HG03342 (cell line): Measurements from ENCODE around the gene SCUBE2.

ENCODE experiments used
- ATAC-seq: cut with Tn5 transposase; IDR thresholded peaks from one replicate; pipeline ENCODE4 v1.9.1; 2021; ENCODE audit warnings: mild to moderate bottlenecking, moderate library complexity; ENCODE audit not compliant: unreplicated experiment

SCUBE2 gene

DNA sequence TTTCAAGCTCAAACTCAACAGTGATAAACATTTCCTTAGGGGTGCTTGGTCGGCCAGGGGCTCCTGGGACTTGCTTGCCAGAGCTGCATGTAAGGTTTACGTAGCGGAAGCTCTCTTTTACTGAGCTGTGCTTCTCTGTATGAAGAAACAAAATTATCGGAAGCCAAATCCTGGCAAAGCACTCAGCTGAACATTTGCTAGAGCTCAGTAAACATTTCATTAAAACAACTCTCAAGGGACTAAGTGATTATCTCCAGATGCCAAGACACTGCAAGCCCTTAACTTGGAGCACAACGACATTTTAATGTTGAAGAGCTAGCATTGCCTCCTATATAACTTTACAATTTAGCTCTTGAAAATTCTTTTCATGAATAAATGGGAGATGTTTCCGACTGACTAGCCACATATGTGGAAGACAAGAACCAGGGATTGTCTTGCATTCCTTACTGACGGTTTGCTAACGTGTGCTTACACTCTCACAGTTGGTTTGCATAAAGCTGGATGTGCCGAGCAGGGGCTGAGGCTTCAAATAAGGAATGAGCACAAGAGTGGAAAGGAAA is 43.4 kb downstream of the SCUBE2 start:
- no peak for ATAC-seq

- no peak for ATAC-seq
Measured at GRCh38 chr11:9046481-9046880, 44.9 kb downstream of the SCUBE2 start.

- ATAC-seq, result no peak
Measured at GRCh38 chr11:9042488-9042887, 48.9 kb downstream of the SCUBE2 start.

DNA sequence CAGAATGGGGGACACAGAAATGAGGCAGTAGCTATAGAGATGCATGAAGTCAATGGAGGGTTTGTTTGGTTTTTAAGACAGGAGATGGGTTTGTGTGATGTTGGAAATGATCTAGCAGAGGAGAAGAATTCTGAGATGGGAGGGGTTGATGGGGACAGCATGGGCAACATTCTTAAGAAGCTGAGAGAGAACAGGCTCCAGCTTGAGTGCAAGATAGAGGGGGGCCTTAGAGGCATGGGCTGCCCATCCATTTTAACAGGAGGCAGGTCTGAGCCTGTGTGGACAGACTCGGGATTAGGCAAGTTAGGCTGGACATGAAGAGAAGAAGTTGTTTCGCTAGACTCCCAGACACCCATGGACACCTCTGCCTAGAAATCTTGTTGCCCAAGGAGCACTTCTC is 49.7 kb downstream of the SCUBE2 start:
- no peak for ATAC-seq

DNA sequence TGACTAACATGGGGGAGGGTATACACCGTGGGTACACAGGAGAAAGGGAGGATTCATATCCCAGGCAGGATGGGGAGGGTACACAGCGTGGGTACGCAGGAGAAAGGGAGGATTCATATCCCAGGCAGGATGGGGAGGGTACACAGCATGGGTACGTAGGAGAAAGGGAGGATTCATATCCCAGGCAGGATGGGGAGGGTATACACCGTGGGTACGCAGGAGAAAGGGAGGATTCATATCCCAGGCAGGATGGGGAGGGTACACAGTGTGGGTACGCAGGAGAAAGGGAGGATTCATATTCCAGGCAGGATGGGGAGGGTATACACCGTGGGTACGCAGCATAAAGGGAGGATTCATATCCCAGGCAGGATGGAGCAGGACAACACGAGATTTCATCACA is 51.0 kb downstream of the SCUBE2 start:
- no peak for ATAC-seq

DNA sequence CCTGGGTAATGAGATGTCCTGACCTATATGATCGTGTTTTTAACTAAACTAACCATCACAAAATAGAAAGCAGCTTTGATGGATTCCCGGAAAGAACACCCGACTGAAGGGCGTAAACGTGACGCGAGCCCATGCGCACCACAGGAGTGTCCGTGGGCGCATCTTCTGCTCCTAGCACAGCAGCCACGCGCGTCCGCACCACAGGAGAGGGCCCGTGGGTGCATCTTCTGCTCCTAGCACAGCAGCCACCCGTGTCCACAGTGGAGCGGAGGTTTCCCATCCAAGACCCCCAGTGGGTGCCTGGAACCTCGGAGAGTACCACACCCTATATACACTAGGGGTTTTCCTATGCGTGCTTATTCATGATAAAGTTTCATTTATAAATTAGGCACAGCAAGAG is 51.5 kb downstream of the SCUBE2 start:
- no peak for ATAC-seq

- ATAC-seq, result no peak
Measured at GRCh38 chr11:9039198-9039597, 52.2 kb downstream of the SCUBE2 start.

DNA sequence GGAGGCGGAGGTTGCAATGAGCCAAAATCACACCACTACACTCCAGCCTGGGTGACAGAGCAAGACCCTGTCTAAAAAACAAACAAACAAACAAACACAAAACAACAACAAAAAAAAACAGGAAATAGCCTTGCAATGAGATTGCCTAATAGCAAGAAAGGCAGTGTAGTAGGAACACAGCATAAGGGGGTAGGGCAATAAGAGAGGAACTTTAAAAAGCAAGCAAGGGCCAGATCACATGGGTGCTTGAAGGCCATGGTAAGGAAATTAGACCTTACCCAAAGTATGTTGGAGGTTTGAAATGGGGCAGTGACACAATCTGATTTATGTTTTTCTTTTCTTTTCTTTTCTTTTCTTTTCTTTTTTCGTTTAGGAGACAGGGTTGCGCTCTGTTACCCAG is 52.9 kb downstream of the SCUBE2 start:
- ATAC-seq, result no peak

GRCh38 chr11:9037963-9038362 is 53.4 kb downstream of the SCUBE2 start:
- ATAC-seq, result no peak

GRCh38 chr11:9037046-9037780 is 54.2 kb downstream of the SCUBE2 start:
- ATAC-seq, result no peak

- no peak for ATAC-seq
Measured at GRCh38 chr11:9030601-9031000, 60.8 kb downstream of the SCUBE2 start.

DNA sequence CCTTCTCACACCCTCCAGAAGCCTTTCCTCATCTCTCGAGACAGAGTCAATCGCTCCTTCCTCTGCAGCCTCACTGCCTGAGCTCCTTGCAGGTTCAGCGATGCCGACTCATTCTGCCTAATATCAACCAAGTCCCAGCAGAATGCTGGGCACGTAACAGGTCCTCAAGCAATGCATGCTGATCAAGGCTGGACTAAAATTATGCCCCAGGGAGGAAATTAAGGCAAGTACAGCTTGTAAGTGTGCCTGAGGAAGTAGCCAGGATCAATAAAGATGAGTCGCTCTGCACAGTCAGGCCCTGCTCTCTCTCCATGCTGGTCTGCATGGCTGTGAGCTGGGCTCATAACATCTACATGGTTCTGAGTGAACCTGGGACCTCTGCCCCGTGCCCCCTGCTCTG is 62.0 kb downstream of the SCUBE2 start:
- ATAC-seq, result no peak

DNA sequence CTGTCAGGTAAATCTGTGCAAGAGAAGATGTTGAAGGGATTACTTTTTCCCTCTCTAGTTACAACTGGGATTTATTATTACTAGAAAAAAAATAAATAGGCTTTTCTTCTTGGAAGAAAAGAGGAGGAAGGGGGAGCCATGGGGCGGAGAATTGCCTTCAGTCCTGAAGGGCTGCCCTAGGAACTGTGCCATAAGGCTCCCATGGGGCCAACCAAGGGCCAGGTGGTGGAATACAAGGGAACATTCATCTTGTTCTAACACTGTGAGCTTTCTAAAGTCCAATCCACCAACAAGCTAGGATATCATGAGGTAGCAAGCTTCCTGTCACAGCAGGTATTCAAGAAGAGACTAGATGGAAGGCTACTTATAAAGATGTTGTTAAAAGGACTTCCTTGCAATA is 62.8 kb downstream of the SCUBE2 start:
- no peak for ATAC-seq

- ATAC-seq, result no peak
Measured at GRCh38 chr11:9025101-9025850, 66.1 kb downstream of the SCUBE2 start.

DNA sequence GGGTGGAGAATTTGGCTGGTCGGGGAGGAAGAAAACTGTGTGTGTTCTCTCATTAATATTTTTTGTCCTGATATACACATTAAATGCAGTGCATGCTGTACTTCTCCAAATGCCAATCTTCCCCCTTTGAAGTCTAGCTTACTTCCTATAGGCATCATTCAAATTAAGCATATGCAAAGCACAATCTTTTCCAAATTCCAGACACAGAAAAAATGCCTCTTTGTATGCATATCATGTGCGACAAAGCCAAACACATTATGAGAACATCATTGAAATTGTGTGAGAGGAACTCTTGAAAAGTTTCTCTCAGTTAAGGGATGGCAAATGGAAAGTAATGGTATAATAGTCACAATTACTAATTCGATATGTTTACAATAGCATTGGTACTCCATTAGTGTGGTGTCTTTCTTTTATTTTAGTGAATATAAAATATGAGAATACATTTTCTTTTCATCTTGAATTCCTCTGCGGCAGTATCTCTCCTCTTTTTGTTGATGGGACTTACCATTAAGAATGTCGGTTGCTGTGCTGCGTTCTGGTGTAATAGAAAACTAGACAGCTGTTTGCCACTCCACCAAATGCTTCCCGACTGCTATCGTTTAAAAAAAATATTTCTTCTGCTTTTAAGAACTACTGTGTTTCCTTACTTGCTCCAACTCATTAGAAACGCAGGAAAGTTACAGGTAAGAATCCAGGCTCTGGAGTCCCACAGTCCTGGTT is 68.3 kb downstream of the SCUBE2 start:
- ATAC-seq, result no peak

- no peak for ATAC-seq
Measured at GRCh38 chr11:9020916-9021315, 70.5 kb downstream of the SCUBE2 start.

DNA sequence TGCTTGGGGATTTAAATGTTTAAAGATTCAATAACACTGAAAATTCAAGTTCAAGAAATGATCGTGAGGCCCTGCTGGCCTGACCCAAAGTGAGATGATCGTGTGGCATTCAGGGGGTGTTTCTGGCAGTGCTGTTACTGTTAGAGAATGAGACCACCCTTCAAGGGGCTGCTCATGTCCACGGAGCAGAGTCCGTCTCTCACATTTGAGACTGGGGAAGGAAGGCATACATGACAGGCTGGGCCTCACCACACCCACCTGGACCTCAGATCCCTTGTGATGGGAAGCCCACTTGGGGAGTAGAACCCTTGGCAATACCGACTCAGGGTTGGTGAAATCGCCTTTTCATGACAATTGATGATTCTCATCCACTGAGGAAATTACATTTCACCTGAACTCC is 71.5 kb downstream of the SCUBE2 start:
- ATAC-seq, result no peak

DNA sequence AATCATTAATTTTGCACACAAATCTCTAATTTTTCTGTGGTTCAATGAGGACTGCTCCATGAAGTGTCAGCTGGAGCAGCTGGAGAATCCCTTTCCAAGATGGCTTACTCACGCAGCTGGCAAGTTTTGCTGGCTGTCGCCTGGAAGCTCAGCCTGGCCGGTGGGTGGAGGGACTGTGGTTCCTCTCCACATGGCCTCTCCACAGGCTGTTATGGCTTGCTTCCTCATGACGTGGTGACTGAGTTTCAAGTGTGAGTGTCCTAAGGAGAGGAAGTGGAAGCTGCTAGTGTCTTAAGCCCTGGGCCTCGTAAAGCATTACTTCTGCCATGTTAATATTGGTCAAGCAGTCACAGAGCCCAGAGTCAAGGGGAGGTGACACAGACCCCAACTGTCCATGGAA is 73.6 kb downstream of the SCUBE2 start:
- ATAC-seq, result no peak

DNA sequence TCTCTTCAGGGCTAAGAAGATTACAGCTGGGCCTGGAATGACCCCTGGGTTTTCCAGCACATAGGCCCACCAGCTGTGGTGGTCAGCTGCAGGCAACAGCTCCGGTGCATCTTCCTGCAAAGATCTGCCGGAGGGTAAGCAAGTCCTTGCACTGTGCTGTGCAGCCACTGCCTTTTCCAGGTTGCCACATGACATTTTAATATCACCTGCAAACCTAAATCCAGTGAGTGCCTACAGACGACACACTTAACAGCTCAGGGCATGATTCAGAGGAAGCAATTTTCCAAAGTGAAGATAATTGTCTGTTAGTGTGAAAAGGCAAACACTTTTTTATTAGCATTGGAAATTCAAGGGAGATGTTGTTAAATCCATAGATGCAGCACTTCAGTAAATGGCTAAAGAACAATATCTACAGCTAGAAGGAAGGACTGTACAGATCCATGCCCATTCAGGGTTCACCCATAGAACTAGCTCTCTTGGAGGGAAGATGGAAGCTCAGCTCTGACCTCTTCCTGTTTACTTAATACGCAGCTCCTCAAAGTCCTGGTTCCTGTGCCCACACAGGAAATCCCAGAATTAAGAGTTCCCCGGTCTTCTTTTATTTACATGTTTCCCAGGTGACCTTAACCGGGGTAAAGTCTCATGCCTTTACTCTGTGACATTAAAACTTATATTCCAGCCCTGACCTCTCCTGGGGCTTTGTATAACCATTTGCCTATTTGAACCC is 74.3 kb downstream of the SCUBE2 start:
- no peak for ATAC-seq

DNA sequence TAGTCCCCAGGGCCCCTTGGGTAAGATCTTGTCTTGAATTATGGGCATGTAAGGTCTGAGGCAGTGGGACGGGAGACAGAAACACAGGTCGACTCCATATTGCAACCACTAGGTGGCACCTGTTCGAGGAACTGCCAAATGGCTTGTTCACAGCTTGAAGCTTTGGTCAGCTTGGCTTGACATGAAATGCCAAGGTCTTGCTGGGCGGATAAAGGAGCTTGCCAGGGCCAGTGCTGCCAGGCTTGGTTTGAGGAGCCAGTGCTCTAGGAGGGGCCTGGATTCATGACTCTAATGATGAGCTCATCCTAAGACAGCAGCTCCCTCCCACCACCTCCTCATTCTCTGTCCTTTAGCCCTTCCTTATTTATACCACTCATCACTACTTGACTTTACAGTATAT is 75.7 kb downstream of the SCUBE2 start:
- no peak for ATAC-seq

DNA sequence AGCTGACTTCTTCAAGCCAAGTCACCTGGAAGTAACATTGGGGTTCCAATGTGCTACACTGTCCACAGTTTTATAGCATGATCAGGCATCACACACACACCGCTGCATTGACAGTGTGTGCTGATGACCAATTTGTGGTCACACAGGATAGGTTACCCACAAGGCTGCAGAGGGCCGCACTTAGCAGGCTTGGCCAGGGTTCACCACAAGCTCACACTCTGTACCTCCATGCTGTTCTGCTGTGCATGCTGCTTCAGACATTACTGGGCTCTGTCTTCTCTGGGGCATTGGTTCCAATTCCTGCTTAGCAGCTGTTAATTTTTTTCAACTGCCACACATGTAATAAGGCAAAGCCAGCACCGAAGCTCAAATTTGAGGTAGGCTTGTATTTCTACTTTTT is 76.6 kb downstream of the SCUBE2 start:
- no peak for ATAC-seq
